ENCODE results near the gene DIP2C. TPM values are rescaled to one million over a fixed set of nuclear protein-coding genes. Genes with fewer than 3 reads are reported as not detected.

DIP2C gene
- total RNA-seq, 1 donor from 2014 or later, result 10.1 TPM

GRCh38 chr10:517872-518475 lies 171.5 kb downstream of the DIP2C start:
- Histone ChIP-seq H3K9me3 (ENCODE audit: low read depth) (no peaks in the 10 kb centered on the region), H3K27me3 (no peaks in the 10 kb centered on the region), H3K27ac (peak overlapping the region; percentile 63), H3K4me2 (no peak overlapping the region), H3K4me3 (no peak overlapping the region), H2AFZ (replicated peaks) (no peak overlapping the region), H3F3A (ENCODE audit: low read depth) (peaks cover 23% of the 10 kb centered on the region), H3K36me3 (no peaks in the 10 kb centered on the region), H4K20me1 (ENCODE audit: low read depth) (peaks cover 74% of the 10 kb centered on the region), H3K79me2 (ENCODE audit: low read depth) (peaks cover 14% of the 10 kb centered on the region), H3K9ac (no peak overlapping the region), H3K4me1 (peaks cover 41% of the 10 kb centered on the region)
- TF ChIP-seq EZH2phosphoT487 (IDR thresholded peaks at IDR 0.05) (no peak), CTCF (IDR thresholded peaks at IDR 0.05) (no peak), EZH2 (IDR thresholded peaks at IDR 0.05) (no peak)
- no peak for DNase-seq (ENCODE audit: low spot score)
- Mint-ChIP-seq H3K27me3 (ENCODE audit: insufficient read depth, low read depth) (peaks cover 2% of the 10 kb centered on the region), H3K36me3 (peaks cover 6% of the 10 kb centered on the region), H3K9me3 (no peaks in the 10 kb centered on the region), H3K27ac (peak overlapping the region; percentile 80), H3K4me3 (peak overlapping the region; percentile 46), H3K4me1 (peaks cover 60% of the 10 kb centered on the region)

- H3K36me3 Mint-ChIP-seq, result peaks cover 6% of the 10 kb centered on the region
- Histone ChIP-seq H3K9me3 (ENCODE audit: low read depth) (no peaks in the 10 kb centered on the region), H3K27ac (peak overlapping the region; percentile 63), H3K9ac (no peak overlapping the region), H3F3A (ENCODE audit: low read depth) (peaks cover 23% of the 10 kb centered on the region), H4K20me1 (ENCODE audit: low read depth) (peaks cover 67% of the 10 kb centered on the region), H3K79me2 (ENCODE audit: low read depth) (peaks cover 14% of the 10 kb centered on the region), H3K4me3 (no peak overlapping the region), H3K4me1 (peaks cover 38% of the 10 kb centered on the region), H3K27me3 (no peaks in the 10 kb centered on the region), H3K36me3 (no peaks in the 10 kb centered on the region), H2AFZ (replicated peaks) (no peak overlapping the region), H3K4me2 (no peak overlapping the region)
- H3K4me3 Mint-ChIP-seq, result peak overlapping the region; percentile 14
- peaks cover 2% of the 10 kb centered on the region for H3K27me3 Mint-ChIP-seq (ENCODE audit: insufficient read depth, low read depth)
- DNase-seq (ENCODE audit: low spot score), result no peak
- no peak for TF ChIP-seq EZH2phosphoT487 (IDR thresholded peaks at IDR 0.05)
- no peak for TF ChIP-seq EZH2 (IDR thresholded peaks at IDR 0.05)
- no peak for TF ChIP-seq CTCF (IDR thresholded peaks at IDR 0.05)
- H3K27ac Mint-ChIP-seq, result peak overlapping the region; percentile 51
- H3K9me3 Mint-ChIP-seq, result no peaks in the 10 kb centered on the region
- peaks cover 54% of the 10 kb centered on the region for H3K4me1 Mint-ChIP-seq
These were observed 172.1 kb downstream of the DIP2C start for GRCh38 chr10:517241-517830.

- H3K4me2 ChIP-seq, result no peak overlapping the region
- H4K20me1 ChIP-seq (ENCODE audit: low read depth), result peaks cover 66% of the 10 kb centered on the region
- H3K27me3 ChIP-seq, result no peaks in the 10 kb centered on the region
- Mint-ChIP-seq H3K4me3 (no peak overlapping the region), H3K4me1 (peaks cover 52% of the 10 kb centered on the region), H3K27me3 (ENCODE audit: insufficient read depth, low read depth) (peaks cover 2% of the 10 kb centered on the region), H3K27ac (no peak overlapping the region), H3K9me3 (no peaks in the 10 kb centered on the region), H3K36me3 (peaks cover 6% of the 10 kb centered on the region)
- H3K79me2 ChIP-seq (ENCODE audit: low read depth), result peaks cover 14% of the 10 kb centered on the region
- H3K9me3 ChIP-seq (ENCODE audit: low read depth), result no peaks in the 10 kb centered on the region
- H3K4me3 ChIP-seq, result no peak overlapping the region
- H3F3A ChIP-seq (ENCODE audit: low read depth), result peaks cover 27% of the 10 kb centered on the region
- DNase-seq (ENCODE audit: low spot score), result no peak
- H3K4me1 ChIP-seq, result peaks cover 32% of the 10 kb centered on the region
- no peak overlapping the region for H3K27ac ChIP-seq
- H3K9ac ChIP-seq, result no peak overlapping the region
- no peak for TF ChIP-seq EZH2 (IDR thresholded peaks at IDR 0.05)
- H3K36me3 ChIP-seq, result no peaks in the 10 kb centered on the region
- H2AFZ ChIP-seq (replicated peaks), result no peak overlapping the region
These were observed 172.7 kb downstream of the DIP2C start for GRCh38 chr10:516764-517163.

GRCh38 chr10:515674-516073 lies 173.8 kb downstream of the DIP2C start:
- Histone ChIP-seq H3K4me3 (no peak overlapping the region), H3K79me2 (ENCODE audit: low read depth) (peaks cover 7% of the 10 kb centered on the region), H3K27me3 (no peaks in the 10 kb centered on the region), H3F3A (ENCODE audit: low read depth) (peaks cover 29% of the 10 kb centered on the region), H2AFZ (replicated peaks) (no peak overlapping the region), H3K27ac (no peak overlapping the region), H3K9ac (no peak overlapping the region), H3K9me3 (ENCODE audit: low read depth) (no peaks in the 10 kb centered on the region), H3K4me1 (peaks cover 24% of the 10 kb centered on the region), H3K4me2 (no peak overlapping the region), H4K20me1 (ENCODE audit: low read depth) (peaks cover 61% of the 10 kb centered on the region), H3K36me3 (no peaks in the 10 kb centered on the region)
- peaks cover 52% of the 10 kb centered on the region for H3K4me1 Mint-ChIP-seq
- peaks cover 6% of the 10 kb centered on the region for H3K36me3 Mint-ChIP-seq
- H3K4me3 Mint-ChIP-seq, result no peak overlapping the region
- no peak overlapping the region for H3K27ac Mint-ChIP-seq
- no peak for TF ChIP-seq EZH2phosphoT487 (IDR thresholded peaks at IDR 0.05)
- H3K9me3 Mint-ChIP-seq, result no peaks in the 10 kb centered on the region
- H3K27me3 Mint-ChIP-seq (ENCODE audit: insufficient read depth, low read depth), result peaks cover 2% of the 10 kb centered on the region
- DNase-seq (ENCODE audit: low spot score), result no peak

Data from neural progenitor cell (in vitro differentiated cells).